Renal cortical epithelial cell (primary cell): ENCODE data around the gene BCOR. TPM values are rescaled to one million over a fixed set of nuclear protein-coding genes. Genes with fewer than 3 reads are reported as not detected.
A peak's percentile ranks its signal among the peaks of the same experiment; 100 is the strongest.

Source experiments
- DNase-seq: peaks from one replicate; pipeline ENCODE4 v3.0.0-alpha.2; 2011; ENCODE audit warnings: low read depth
- total RNA-seq: library from RNA; depleted of rRNA; stranded (reverse); fragments of >200 nt; gene quantifications from 2 replicates; pipeline ENCODE4 v1.2.3, GENCODE V29; 2014

The BCOR gene
- total RNA-seq, result 13.4 and 39.4 TPM in 2 replicates

DNA sequence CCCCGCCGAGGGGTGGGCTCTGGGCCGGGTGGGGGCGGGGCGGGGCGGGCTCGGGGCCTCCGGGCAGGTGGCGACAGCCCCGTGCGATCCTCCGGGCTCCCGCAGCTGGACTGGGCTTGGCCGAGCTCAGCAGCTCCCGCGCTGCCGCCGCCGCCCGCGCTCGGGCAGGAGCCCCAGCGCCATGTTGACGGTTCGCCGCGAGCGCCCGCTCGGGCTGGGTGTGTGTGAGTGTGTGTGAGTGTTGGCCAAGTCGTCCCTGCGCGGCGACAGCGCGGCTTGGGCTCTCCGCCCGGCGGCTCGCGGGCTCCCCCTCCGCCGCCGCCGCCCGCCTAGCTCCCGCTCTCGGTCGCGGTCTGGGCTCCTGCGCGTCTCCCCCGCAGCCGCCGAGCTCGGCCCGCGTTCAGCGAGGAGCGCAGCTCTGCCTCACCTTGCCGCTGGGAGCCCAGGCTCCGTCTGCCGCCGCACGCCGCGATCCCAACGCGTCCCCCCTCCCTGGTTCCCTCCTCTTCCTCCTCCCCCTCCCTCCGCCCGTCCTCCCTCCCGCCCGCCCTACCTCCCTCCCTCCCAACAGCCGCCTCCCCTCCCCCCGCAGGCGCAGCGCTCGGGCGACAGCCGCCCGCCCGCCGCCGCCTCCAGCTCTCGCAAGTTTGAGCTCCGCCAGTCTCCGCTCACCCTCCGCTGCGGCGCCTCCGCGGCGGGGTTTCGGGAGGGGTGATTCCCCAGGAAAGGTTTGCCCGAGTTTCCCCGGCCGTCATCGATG, at the start of gene BCOR:
Gene BCOR (minus strand): TSS at position 455 of the 760 bp plus-strand sequence. CDS start 20,029 bp downstream, outside the sequence.
- DNase-seq, result no peak

DNA sequence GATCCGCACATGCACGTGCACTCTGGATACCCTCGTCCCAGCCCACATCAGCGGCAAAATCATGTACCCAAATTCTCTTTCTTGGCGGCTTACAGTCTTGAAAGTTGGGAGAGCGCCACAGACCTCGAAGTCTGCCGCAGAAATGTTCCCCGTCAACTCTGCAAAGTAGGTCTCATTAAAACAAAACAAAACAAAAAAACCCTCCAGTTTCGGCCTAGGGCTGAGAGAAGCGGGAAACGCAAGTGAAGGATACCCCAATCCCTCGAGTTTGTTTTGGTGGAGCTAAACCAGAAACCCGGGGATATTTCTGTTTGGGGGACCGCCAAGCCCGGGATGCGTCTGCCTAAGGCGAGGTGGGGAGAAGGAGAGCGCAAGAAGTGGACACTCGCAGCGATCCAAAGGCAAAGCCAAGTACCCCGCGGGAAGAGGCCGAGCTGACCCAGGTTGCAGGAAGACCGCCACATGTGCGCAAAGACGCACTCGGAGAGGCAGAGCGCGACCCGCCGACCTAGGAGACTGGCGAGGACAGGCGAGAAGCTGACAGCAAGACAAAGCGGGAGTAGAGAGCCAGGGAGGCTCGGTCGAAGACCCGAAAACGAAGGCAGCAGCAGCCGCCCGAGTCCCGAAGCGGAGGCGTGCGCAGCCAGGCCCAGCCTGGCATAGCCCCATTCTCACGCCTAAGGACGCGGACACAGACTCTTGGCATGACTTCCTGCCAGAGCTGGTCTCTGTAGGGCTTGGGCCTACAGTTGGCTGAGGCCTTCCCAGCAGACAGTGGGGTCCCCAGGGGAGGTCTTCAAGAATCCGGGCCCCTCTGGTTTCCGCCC, 49.6 kb upstream of the BCOR start:
- DNase-seq, result no peak

DNA sequence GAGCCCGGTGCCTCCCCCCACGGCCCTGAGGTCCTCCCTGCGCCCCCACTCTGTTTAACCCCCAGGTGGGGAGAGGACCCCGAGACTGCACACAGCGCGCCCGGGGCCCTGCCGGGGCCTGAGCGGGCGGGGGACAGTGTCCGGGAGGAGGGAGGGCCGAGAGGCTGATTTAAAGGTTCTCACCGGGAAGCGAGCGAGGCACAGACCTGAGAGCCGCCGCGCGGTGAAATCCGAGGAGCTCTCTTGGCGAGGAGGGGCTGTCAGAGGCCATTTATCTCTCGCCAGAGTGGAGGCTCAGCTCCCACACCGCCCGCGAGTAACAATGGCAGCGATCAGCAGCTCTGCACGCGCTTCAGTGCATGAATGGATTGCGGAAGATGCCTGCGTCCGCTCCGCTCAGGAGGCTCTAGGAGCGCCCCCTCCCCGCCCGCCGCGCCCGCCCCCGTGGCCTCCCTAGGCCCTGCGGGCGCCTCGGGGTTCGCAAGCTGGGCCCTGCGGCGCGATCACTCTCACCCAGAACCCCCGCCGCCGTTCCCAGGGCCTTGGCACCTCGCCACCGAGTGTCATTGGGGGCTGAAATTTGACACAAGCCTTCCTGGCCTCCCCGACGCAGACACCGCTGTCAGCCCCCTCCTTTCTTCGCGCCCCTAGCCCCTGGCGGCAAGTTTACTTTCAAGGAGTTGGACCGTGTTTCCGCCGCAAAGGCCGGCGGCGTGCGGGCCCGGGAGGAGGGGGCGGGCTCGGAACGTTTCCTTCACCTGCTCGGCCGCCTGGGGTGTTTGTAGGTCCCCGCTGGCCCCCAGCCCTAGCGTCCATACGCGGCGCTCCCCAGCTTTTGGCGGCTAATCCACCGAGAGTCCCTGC, 48.7 kb upstream of the BCOR start:
- DNase-seq, result no peak

DNA sequence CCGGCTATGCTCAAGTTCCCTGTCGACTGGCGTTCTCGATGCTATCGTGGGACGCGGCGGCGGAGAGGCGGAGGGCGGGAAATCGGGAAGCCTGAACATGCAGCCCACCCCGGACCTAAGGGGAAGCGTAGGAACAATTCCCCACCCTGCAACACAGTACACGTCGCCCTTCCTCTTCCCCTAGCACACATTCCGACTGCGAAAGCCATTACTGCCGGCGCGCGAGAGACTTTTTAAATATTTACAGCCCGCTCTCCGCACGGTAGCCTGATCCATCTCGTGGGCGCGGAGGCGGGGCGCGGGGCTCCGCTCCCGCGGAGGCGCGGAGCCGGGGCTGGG, 48.1 kb upstream of the BCOR start:
- DNase-seq, result no peak

DNA sequence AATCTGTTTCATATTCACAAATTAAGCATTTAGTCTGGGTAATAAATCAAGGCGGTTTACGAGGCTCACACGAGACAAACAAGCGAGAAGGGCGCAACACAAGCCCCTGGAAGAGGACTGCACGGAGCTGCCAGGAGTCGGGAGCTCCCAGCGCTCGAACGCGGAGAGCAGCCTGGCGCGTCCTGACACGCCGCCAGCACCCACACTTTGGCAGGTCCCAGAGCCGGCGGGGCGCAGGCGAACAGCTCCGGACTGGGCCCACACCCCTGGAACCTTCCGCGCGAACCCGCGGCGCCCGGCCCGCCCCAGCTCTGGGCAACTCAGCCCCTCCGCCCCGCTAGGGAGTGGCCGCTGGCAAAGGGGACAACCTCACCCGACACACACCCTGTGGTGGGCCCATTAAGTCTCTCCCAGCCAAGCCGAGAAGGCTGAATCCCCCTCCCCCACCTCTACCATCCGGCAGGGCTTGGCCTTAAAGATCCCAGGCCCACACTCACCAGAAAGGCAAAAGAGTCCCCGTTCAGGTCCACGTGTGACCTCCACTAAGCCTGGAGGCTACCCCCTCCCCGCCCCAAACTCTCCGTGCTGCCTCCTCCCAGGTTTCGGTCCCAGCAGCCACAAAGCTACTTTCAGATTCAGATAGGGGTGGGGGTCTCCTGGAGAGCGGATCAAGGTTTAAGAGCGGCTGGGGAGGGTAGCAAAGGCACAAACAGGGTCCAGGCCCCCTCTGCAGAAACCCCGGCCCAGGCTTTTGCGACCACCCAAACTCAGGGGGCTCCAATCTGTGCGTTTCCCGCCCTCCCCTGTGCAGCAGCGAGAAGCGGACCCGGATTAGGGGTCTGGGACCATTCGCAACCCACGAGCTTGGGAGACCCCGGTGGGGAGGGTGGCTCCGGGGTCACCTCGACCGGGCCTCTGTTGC, 47.5 kb upstream of the BCOR start:
- DNase-seq, result no peak

DNA sequence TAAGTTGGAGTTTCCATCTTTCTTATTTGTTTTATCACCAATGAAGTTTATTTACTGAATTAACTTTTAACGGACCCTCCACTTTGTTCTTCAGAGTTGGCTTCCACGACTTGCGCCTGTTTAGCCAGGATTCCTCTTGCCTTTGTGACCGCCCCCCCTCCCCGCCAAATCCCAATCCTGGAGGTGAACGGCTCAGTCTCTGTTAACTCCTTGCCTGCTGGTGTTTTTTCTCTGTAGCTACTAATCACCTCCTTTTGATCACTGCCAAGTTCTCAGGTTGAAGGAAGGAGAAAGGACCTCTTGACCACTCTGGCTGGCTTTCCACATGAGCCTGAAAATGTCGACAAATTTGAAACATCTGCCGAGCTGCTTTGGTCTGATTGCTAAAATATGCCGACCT, 46.8 kb upstream of the BCOR start:
- no peak for DNase-seq

DNA sequence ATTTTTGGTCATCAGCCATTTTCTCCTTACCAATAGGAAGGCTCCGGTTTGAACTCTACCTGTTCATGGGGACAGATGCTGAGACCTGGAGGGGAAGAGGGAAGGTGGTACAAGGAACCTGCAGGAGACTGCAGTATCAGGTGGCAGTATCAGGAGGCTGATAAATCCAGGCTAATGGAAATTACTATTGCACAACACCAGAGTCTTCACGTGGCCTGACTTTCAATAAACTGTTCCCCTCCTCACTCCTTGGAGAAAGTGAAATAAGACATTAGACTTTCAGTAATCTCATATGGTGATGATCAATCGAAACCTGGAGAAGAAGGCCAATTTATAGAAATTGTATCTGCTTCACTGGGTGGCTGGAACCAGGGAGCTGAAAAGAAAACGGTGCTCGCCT, 46.2 kb upstream of the BCOR start:
- DNase-seq, result no peak

DNA sequence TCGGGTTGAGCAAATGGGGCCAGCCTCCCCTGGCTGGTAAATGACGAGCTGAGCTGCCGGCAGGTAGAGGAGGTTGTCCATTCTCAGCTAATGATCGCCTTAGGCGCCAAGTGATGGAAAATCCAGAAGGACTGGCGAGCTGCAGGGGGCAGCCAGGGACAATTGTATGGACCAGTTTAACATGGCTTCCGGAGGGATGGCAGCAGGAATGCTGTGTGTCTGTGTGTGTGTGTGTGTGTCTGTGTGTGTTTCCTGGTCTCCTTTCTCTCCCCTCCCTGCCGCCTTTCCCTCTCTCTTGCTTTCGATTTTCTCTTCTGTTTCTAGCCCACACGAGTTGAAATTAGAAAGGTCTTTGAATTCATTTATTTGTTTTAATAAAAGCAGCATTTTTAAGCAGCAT, 45.2 kb upstream of the BCOR start:
- no peak for DNase-seq

DNA sequence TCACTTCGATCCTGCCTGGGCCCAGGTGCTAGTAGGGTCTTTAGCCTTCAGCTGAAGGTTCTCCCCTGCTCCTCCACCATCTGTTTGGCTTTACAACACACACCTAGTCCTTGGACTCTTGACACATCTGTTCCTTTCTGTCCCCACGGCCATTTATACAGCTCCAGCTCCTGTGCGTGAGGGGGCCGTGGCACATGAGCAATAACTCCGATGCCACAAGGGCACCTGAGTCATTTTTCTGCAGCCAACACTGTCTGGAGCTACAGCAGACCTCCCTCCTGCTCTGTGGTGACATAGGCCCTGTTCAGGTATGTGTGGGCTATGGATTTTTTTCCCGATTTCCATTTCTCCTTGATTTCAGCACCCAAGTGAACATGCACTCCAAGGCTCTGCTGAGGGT, 44.7 kb upstream of the BCOR start:
- no peak for DNase-seq

DNA sequence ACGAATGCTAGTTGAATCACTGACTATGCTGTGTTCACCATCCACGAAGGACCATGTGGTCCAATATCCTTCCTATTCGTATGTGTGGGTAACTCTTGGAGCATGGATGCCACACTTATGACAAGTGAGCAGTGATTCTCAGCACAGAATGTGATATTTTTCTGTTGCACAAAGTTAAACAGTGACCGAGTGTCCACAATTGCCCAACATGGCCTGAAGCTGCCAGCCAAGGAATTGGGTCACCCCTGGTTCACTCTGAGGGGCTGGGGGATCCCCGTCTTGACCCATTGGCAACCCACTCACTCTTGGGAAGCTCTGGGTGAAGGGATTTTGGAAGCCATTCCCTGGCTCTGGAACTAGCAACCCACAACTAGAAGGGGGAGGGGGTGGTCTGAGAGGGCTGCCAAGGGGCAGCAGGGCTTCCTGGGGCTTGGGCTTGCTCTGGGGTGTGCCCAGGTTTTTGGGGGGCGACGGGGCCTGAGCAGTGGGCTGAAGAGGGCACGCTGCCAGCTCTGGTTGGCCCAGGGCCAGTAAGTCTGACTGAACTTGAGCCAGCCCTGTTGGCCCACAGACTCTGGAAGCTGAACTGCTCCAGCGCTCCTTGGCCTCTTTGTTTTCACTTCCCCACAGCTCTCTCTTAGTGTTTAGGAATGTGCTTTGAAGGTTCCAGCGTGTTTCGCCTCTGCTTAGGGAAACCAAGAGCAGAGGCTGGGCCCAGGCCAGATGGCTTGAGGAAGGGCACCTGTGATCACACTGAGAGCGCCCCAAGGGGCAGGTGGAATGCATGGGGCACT, 43.1 kb upstream of the BCOR start:
- DNase-seq, result peak; percentile 90

DNA sequence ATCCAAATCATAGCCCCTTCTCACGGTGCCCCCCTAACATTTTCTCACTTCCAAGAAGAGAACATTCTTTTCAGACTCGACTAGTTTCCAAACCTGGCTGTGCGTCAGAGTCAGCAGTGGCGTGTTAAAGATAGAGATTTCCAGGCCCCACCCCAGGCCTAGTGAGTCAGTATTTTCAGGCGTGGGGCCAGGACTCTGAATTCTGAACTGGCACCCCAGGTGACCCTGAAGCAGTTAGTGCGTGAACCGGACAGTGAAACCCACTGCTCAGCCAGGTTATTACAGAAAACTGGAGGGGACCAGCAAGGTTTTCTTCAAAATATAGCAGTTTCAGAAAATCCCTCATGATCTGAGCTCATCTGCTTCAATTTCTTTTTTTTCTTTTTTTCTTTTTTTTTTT, 35.0 kb upstream of the BCOR start:
- DNase-seq, result peak; percentile 78

DNA sequence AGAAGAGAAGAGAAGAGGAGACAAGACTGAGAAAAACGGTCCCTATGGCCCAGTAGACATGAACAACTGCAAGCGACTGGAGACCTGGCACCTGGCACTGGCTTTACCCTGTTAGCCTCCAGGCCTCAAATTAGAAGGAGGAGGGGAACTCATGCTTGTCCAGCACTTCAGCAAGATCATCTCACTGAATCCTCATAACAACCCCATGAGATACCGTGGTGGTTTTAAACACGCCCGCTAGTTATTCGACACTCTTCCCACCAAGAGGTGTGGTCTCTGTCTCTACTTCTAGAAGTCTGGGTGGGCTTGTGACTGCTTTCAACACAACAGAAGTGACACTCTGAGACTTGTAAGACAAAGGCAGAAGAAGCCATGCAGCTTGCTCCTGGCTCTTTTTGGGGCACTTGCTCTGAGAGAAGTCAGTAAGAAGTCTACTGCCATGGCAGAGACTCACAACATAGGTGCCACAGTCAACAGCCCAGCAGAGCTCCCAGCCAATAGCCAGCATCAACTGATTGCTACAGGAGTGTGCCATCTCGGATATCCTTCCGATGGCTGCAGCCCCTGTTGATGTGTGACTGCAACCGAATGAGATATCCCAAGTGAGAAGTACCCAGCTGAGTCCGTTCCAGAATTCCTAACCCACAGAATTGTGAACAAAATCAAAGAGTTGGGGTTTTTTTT, 34.0 kb upstream of the BCOR start:
- no peak for DNase-seq

DNA sequence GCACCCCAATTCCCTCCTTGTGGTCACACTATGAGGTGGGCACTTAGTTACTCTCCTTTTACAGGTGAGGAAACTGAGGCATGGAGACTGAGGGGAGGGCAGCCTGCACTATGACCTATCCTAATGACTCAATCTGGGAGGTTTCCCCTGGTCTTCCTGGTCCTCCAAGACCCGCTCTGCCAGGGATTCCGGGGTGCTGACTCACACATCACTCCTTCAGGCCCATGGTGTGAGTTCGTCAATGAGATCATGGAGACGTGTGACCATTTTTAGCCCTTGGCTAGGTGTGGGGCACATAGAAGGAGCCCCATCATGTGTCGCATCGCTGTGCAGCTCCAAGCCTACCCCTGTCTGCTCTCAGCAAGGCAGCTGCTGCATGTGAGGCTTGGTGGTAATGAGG, 32.4 kb upstream of the BCOR start:
- peak; percentile 84 for DNase-seq

DNA sequence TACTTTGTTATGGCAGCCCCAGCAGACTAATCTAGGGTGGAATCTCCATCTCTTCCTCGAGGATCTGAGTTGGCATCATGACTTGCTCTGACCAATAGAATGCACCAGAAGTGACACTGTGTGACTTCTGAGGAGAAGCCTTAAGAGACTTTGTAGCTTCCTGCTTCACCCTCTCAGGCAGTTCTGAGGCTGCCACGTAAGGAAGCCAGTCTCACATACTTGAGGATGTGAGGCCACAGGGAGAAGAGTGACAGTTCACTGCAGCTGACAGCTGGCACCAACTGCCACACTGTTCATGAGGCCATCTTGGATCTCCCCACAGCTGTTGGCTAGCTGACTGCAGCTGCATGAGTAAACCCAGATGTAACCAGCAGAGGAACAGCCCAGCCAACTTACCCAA, 29.3 kb upstream of the BCOR start:
- DNase-seq, result no peak

DNA sequence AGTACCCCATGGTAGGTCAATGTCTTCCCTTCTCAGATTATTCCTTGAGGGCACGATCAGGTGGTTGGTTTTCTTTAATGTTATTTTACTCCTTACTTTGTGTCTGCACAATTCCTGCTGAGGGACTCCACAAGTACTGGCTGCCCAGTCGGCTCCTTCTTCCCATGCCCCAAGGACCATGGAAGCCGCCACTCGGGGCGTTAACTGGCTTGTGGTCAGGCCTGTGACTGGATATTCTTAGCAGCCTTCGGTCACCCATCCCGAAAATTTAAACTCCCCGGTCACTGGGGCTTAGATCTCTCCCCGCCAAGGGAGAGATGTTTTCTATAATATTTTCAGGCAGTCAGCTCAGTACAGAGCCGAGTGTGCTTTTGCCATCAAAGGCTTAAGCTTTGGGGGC, 24.7 kb upstream of the BCOR start:
- DNase-seq, result no peak

DNA sequence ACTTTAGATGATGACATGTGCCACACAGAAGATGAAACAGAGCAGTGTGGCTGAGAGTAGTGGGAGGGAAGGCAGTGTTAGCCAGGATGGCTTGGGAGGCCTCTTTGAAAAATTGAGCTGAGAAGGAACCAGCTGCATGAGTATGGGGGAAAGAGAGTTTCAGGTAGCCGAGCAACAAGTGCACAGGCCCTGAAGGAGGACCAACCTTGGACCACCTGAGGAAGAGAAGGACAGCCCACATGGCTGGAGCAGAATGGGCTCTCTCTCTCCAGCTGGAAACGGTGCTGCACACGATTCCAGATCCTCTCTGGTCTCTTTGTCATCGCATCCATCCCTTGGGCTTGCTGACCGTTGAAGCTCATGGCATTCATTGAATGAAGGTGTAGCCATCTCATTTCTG, 23.9 kb upstream of the BCOR start:
- no peak for DNase-seq

DNA sequence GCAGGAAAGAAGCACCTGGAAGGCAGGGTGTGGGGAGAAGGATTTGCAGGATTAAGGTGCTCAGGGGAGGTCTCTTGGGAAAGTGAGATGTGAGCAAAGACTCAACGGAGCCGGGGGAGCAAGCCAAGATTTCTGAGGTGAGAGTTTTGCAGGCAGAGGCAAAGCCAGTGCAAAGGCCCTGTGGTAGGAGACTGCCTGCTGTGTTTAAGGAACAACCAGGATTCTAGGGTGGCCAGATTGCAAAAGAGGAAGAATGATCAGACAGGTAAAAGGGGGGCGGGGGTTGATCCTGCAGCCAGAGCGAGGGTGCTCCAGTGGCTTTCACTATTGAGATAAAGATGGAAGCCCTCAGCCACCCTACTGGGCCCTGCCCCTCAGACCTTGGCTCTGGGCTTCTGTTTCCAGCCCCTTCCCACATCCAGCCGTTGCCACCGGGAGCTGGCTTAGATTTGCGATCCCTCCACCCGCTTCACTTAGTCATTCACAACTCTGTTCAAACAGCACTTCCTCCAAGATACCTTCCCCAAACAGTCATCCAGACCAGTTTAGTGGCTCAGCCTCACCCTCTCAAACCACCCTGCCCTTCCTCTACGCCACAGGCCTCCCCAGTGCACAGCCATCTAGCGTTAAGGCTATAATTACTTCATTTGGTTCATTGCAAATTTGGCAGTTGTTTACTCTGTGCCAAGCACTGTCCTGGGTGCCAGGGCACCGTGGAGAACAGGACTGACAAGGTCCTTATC, 23.3 kb upstream of the BCOR start:
- no peak for DNase-seq

DNA sequence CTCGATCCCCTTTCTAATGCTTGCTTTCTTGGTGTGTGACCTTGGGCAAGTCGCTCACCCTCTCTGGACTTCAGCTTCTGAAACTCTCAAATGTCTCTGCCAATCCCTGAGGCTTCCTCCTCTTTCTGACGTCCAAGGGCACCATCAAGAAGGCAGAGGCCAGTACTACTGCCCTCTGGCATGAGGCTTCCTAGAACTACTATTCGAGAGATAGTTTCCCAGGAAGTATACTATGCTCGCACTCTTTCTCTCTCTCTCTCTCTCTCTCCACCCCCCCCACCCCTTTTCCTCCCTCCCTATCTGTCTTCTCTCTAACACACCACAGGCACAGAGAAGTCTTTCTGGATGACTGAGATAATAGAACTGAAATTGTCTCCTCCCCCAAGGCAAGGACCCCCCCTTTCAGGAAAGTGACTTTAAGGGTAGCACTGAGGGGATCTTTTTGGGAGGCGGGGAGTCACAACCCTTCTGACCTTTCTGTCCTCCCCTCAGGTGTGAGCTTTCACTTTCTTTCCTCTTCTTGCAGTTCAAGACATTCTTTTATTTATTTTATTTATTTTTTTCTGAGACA, 20.0 kb upstream of the BCOR start:
- DNase-seq, result no peak

DNA sequence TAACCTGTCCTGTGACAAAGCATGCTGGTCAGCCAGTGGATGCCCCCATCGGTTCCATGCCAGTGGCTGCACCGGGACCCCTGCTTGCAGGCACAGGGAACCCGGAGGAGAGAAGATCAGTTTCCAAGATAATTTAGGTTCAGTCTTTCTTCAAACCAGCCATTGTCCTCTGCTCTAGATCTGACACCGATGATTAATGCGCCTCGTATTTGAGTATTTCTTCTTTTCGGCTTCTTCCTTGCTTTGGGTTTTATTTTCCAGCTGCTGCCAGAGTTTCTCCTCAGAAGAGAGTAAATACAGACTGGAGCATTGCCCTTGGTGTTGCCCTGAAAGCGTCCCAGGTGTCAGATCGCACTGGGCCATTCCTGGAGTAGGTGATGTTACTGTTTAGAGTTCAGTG, 19.2 kb upstream of the BCOR start:
- no peak for DNase-seq
